Measurements from ENCODE around the gene PPP1CB. TPM values are rescaled to one million over a fixed set of nuclear protein-coding genes. Genes with fewer than 3 reads are reported as not detected.
A peak's percentile ranks its signal among the peaks of the same experiment; 100 is the strongest.

The PPP1CB gene
- total RNA-seq, 2 experiments from 2014 or later, result 174 to 183 TPM

DNA sequence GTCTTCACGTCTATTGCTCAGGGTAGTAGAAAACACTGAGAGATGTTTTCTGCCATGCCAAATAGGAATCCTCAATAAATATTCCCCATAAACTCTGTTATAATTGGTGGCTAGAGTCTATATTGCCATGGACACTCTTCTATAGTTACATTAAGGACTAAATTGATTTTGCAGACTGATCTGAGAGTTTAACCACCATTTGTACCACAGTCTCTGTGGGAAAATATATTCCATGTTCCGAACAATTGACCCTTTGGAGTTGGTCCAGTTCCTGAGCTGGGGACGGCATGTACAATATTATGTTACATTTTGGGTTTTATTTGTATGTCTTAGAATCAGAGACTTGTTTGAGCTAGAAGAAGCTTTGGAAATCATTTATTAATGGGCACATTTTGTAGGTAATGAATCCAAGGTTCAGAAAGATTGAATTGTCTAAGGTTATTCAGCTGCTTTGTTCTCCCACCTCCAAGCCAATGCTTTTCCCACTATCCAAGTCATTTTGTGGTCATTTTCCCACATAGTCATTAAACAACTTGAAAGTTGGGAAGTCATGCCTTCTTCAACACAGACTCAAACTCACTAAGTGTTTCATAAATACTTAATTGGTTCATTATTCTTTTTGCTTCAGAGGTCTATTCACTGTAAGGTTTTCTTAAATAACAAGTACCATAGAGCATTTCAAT is 5.1 kb upstream of the PPP1CB start:
- no peaks in the 10 kb centered on the region for H3K36me3 Mint-ChIP-seq (ENCODE audit: low read depth)
- ATAC-seq (no peak), DNase-seq (no peak)
- CTCF ChIA-PET, result interaction anchor here (3.5 to 13.3 kb wide), 2 partner anchors 152 to 180 kb away, joined by 16 to 224 read pairs; no protein-coding TSS in a partner anchor
- H3K27ac Mint-ChIP-seq, result no peak overlapping the region
- POLR2A ChIA-PET, result no interaction called here
- H3K4me3 Mint-ChIP-seq, result no peak overlapping the region
- H3K4me1 Mint-ChIP-seq (ENCODE audit: low read depth), result peaks cover 29% of the 10 kb centered on the region
- no peaks in the 10 kb centered on the region for H3K9me3 Mint-ChIP-seq (ENCODE audit: insufficient read depth)
- H3K27me3 Mint-ChIP-seq (ENCODE audit: low read depth), result no peaks in the 10 kb centered on the region

GRCh38 chr2:28747714-28748113 is 3.9 kb upstream of the PPP1CB start:
- H3K27me3 Mint-ChIP-seq (ENCODE audit: low read depth), result no peaks in the 10 kb centered on the region
- ChIA-PET POLR2A (interaction anchor here (0.6 to 2.4 kb wide), 5 partner anchors 19 to 133 kb away, joined by 3 to 8 read pairs (median 6); partner anchors contain the start of gene TRMT61B), CTCF (interaction anchor here (1.0 to 13.3 kb wide), 8 partner anchors 18 to 181 kb away, joined by 3 to 224 read pairs (median 4); no protein-coding TSS in a partner anchor)

GRCh38 chr2:28748176-28748575 is 3.5 kb upstream of the PPP1CB start:
- no peak for ATAC-seq
- peak overlapping the region; percentile 1 for H3K27ac Mint-ChIP-seq
- peak overlapping the region; percentile 29 for H3K4me3 Mint-ChIP-seq
- H3K9me3 Mint-ChIP-seq (ENCODE audit: insufficient read depth), result no peaks in the 10 kb centered on the region
- ChIA-PET POLR2A (interaction anchor here (0.8 to 2.4 kb wide), 3 partner anchors 122 to 133 kb away, joined by 3 to 8 read pairs (median 6); partner anchors contain the start of gene TRMT61B), CTCF (interaction anchor here (1.0 to 13.3 kb wide), 8 partner anchors 19 to 181 kb away, joined by 3 to 224 read pairs (median 4); no protein-coding TSS in a partner anchor)
- no peaks in the 10 kb centered on the region for H3K27me3 Mint-ChIP-seq (ENCODE audit: low read depth)
- peaks cover 5% of the 10 kb centered on the region for H3K36me3 Mint-ChIP-seq (ENCODE audit: low read depth)
- DNase-seq, result no peak
- H3K4me1 Mint-ChIP-seq (ENCODE audit: low read depth), result peaks cover 31% of the 10 kb centered on the region

More at GRCh38 chr2:28747714-28748113, 3.9 kb upstream of the PPP1CB start:
- Mint-ChIP-seq H3K9me3 (ENCODE audit: insufficient read depth) (no peaks in the 10 kb centered on the region), H3K4me1 (ENCODE audit: low read depth) (peaks cover 29% of the 10 kb centered on the region), H3K36me3 (ENCODE audit: low read depth) (peaks cover 3% of the 10 kb centered on the region), H3K4me3 (peak overlapping the region; percentile 29), H3K27ac (peak overlapping the region; percentile 1)
- DNase-seq (no peak), ATAC-seq (no peak)

DNA sequence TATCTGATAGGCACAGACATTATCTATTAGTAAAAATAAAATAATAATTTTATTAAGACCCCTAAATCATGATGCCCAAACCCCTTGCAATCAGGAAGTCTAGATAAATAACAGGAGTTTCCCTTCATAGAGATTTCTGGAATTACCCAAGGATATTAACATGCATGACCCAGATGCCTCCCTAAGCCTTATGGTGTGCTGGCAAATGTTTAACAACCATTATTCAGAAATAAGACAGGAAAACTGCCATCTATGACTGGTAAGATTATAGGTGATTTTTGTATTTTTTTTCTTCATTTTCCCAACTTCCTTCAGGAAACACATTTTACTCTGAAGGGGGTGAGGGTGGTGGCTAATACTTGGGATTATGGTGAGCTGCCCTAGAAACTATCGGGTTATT is 2.7 kb upstream of the PPP1CB start:
- Mint-ChIP-seq H3K27ac (no peak overlapping the region), H3K36me3 (ENCODE audit: low read depth) (peaks cover 5% of the 10 kb centered on the region), H3K4me3 (no peak overlapping the region), H3K27me3 (ENCODE audit: low read depth) (no peaks in the 10 kb centered on the region), H3K9me3 (ENCODE audit: insufficient read depth) (no peaks in the 10 kb centered on the region), H3K4me1 (ENCODE audit: low read depth) (peaks cover 32% of the 10 kb centered on the region)
- ChIA-PET CTCF (interaction anchor here (1.0 to 13.3 kb wide), 6 partner anchors 31 to 182 kb away, joined by 3 to 224 read pairs (median 4); no protein-coding TSS in a partner anchor), POLR2A (interaction anchor here (1.9 to 2.4 kb wide), 2 partner anchors 125 to 134 kb away, joined by 6 to 8 read pairs; no protein-coding TSS in a partner anchor)
- DNase-seq (no peak), ATAC-seq (no peak)

GRCh38 chr2:28749526-28749925 is 2.1 kb upstream of the PPP1CB start:
- CTCF ChIA-PET, result interaction anchor here (3.5 to 13.3 kb wide), 2 partner anchors 155 to 183 kb away, joined by 16 to 224 read pairs; no protein-coding TSS in a partner anchor
- Mint-ChIP-seq H3K27me3 (ENCODE audit: low read depth) (no peaks in the 10 kb centered on the region), H3K27ac (peak overlapping the region; percentile 97), H3K36me3 (ENCODE audit: low read depth) (peaks cover 7% of the 10 kb centered on the region), H3K4me1 (ENCODE audit: low read depth) (peaks cover 35% of the 10 kb centered on the region), H3K4me3 (peak overlapping the region; percentile 87), H3K9me3 (ENCODE audit: insufficient read depth) (no peaks in the 10 kb centered on the region)
- no peak for DNase-seq
- ATAC-seq, result no peak
- POLR2A ChIA-PET, result interaction anchor here (0.6 to 2.4 kb wide), 2 partner anchors 47 to 126 kb away, joined by 3 to 8 read pairs; no protein-coding TSS in a partner anchor

DNA sequence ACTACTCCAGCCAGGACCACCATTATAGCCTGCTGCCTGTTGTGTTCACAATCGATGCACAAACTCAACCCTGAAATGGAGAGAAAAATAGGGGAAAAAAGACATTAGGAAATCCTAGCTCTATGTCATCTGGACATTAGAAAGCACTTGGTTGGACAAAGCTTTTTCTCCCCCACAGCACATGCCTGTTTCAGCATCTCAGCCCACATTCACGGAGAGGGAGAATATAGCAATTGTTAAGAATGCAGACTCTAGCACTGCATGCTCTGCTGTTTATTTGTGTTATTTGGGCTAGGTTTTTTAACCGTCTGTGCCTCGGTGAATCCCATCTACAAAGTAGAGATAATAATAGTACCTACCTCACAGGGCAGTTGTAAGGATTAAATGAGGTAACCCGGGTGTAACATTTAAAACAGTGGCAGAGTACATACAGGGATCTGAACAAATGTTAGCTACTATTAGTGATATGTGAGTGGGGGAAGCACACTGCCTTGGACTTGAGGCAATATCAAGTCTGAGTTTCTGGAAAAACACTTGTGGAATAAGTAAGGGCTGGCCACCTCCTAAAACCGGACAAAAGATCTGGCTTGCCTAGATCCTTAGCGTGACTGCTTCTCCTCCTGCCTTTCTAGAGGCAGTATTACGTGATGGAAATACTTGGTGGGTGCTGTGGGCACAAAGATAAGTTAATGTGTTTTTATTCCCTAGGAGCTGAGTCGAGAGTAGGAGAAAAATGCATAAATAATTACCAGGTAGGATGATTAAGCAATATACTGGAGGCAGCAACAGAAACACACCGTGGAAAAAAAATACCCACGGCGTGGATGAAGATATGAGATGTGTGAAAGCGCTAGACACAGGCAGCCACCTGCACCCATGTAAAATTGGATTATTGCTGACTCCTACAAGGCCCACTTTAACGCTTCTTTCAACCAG is 1.0 kb upstream of the PPP1CB start:
- H3K27ac Mint-ChIP-seq, result peak overlapping the region; percentile 97
- H3K4me3 Mint-ChIP-seq, result peak overlapping the region; percentile 87
- peaks cover 12% of the 10 kb centered on the region for H3K36me3 Mint-ChIP-seq (ENCODE audit: low read depth)
- CTCF ChIA-PET, result interaction anchor here (0.7 to 13.3 kb wide), 7 partner anchors 10 to 184 kb away, joined by 3 to 224 read pairs (median 14); no protein-coding TSS in a partner anchor
- DNase-seq (peak; percentile 62), ATAC-seq (peak; percentile 17)
- no peaks in the 10 kb centered on the region for H3K27me3 Mint-ChIP-seq (ENCODE audit: low read depth)
- H3K4me1 Mint-ChIP-seq (ENCODE audit: low read depth), result peaks cover 44% of the 10 kb centered on the region
- H3K9me3 Mint-ChIP-seq (ENCODE audit: insufficient read depth), result no peaks in the 10 kb centered on the region
- POLR2A ChIA-PET, result interaction anchor here (0.6 to 1.9 kb wide), 11 partner anchors 9 to 358 kb away, joined by 3 to 11 read pairs (median 4); partner anchors contain the start of gene FOSL2

- peak overlapping the region; percentile 87 for H3K4me3 Mint-ChIP-seq
- DNase-seq (peak; percentile 54), ATAC-seq (peak; percentile 43)
- peaks cover 20% of the 10 kb centered on the region for H3K36me3 Mint-ChIP-seq (ENCODE audit: low read depth)
- H3K4me1 Mint-ChIP-seq (ENCODE audit: low read depth), result peaks cover 57% of the 10 kb centered on the region
- H3K27me3 Mint-ChIP-seq (ENCODE audit: low read depth), result no peaks in the 10 kb centered on the region
- ChIA-PET POLR2A (interaction anchor here (0.5 to 2.1 kb wide), 27 partner anchors 10 to 359 kb away, joined by 3 to 15 read pairs (median 4); partner anchors contain the start of gene FOSL2), CTCF (interaction anchor here (0.8 to 13.3 kb wide), 12 partner anchors 57 to 188 kb away, joined by 3 to 224 read pairs (median 4); no protein-coding TSS in a partner anchor)
- no peaks in the 10 kb centered on the region for H3K9me3 Mint-ChIP-seq (ENCODE audit: insufficient read depth)
- H3K27ac Mint-ChIP-seq, result peak overlapping the region; percentile 97
Measured at GRCh38 chr2:28751956-28752630, 463 bp downstream of the PPP1CB start.

GRCh38 chr2:28752631-28753376 is 1.2 kb downstream of the PPP1CB start:
- peaks cover 59% of the 10 kb centered on the region for H3K4me1 Mint-ChIP-seq (ENCODE audit: low read depth)
- peak overlapping the region; percentile 97 for H3K27ac Mint-ChIP-seq
- DNase-seq (no peak), ATAC-seq (no peak)
- no peaks in the 10 kb centered on the region for H3K27me3 Mint-ChIP-seq (ENCODE audit: low read depth)
- peak overlapping the region; percentile 87 for H3K4me3 Mint-ChIP-seq
- CTCF ChIA-PET, result interaction anchor here (0.9 to 13.3 kb wide), 9 partner anchors 57 to 189 kb away, joined by 3 to 224 read pairs (median 4); no protein-coding TSS in a partner anchor
- no peaks in the 10 kb centered on the region for H3K9me3 Mint-ChIP-seq (ENCODE audit: insufficient read depth)
- POLR2A ChIA-PET, result interaction anchor here (0.7 to 2.1 kb wide), 17 partner anchors 11 to 205 kb away, joined by 3 to 15 read pairs (median 5); no protein-coding TSS in a partner anchor
- peaks cover 23% of the 10 kb centered on the region for H3K36me3 Mint-ChIP-seq (ENCODE audit: low read depth)

- Mint-ChIP-seq H3K9me3 (ENCODE audit: insufficient read depth) (no peaks in the 10 kb centered on the region), H3K4me3 (no peak overlapping the region), H3K27me3 (ENCODE audit: low read depth) (no peaks in the 10 kb centered on the region), H3K36me3 (ENCODE audit: low read depth) (peaks cover 29% of the 10 kb centered on the region), H3K4me1 (ENCODE audit: low read depth) (peaks cover 49% of the 10 kb centered on the region), H3K27ac (no peak overlapping the region)
- DNase-seq, result no peak
- CTCF ChIA-PET, result interaction anchor here (1.1 to 13.3 kb wide), 3 partner anchors 160 to 187 kb away, joined by 3 to 224 read pairs (median 12); no protein-coding TSS in a partner anchor
- POLR2A ChIA-PET, result interaction anchor here (1.5 kb wide), 1 partner anchor 188 kb away, joined by 4 read pairs; no protein-coding TSS in a partner anchor
- ATAC-seq, result no peak
Measured at GRCh38 chr2:28754321-28754720, 2.7 kb downstream of the PPP1CB start.

DNA sequence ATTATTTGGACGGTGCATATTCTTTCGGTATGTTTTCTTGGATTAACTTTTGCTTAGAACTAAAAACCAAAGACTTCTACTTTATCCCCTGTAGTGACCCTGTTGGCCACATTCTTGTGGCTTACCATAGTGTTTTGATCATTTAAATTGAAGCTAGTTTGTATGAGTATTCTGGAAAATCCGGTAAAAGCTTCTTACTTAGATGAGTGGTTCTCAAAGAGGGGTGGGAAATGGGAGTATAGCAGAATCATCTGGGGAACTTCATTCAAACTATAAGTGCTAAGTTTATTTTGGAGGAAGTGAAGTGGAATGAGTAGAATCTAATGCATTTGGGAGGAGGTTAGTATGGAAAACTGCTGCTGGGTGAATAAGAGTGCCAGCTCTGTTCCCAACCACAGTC is 3.8 kb downstream of the PPP1CB start:
- DNase-seq, result no peak
- ChIA-PET CTCF (interaction anchor here (0.9 to 13.3 kb wide), 6 partner anchors 18 to 189 kb away, joined by 3 to 224 read pairs (median 4); no protein-coding TSS in a partner anchor), POLR2A (no interaction called here)
- no peak overlapping the region for H3K4me3 Mint-ChIP-seq
- ATAC-seq, result no peak
- H3K27me3 Mint-ChIP-seq (ENCODE audit: low read depth), result no peaks in the 10 kb centered on the region
- no peaks in the 10 kb centered on the region for H3K9me3 Mint-ChIP-seq (ENCODE audit: insufficient read depth)
- peaks cover 31% of the 10 kb centered on the region for H3K36me3 Mint-ChIP-seq (ENCODE audit: low read depth)
- H3K4me1 Mint-ChIP-seq (ENCODE audit: low read depth), result peaks cover 38% of the 10 kb centered on the region
- H3K27ac Mint-ChIP-seq, result peak overlapping the region; percentile 1
